Spleen (tissue), 7 donors: ENCODE data around the gene SIRT3.

Experiments
- POLR2A ChIP-seq, 3 donors: fragments of 450-650 bp; IDR thresholded peaks; one replicate each; pipeline ENCODE4 v1.5.1; 2017; ENCODE audit warnings: antibody characterized with exemption in 3 of 3, mild to moderate bottlenecking in 1 of 3
- POLR2AphosphoS5 ChIP-seq, 3 donors: sonication (generic); formaldehyde crosslinking; IDR thresholded peaks; one replicate each; pipeline ENCODE4 v1.5.1; 2017; ENCODE audit warnings: antibody characterized with exemption in 3 of 3
- TF ChIP-seq, protein P1 (sequence below), 11 experiments: fragments of 200-600 bp in 7 of 11; fragments of 450-650 bp in 4 of 11; sonication (generic) in 4 of 11; IDR thresholded peaks in 8 of 11; conservative IDR thresholded peaks in 3 of 11; 1 replicate in 7 of 11; 2 replicates in 4 of 11; pipeline versions ENCODE4 v1.4.0 to v1.8.0; 2016 to 2021; ENCODE audit warnings: antibody characterized with exemption in 11 of 11, inconsistent platforms in 4 of 11, mild to moderate bottlenecking in 1 of 11
- donor health status: DM: no; HTN: no; CAD: no; lungs with moderate emphysema.
- donor health status: DM: no; HTN: no; CAD: no.
- donor health status: DM: no; HTN: no; CAD: no.

DNA sequence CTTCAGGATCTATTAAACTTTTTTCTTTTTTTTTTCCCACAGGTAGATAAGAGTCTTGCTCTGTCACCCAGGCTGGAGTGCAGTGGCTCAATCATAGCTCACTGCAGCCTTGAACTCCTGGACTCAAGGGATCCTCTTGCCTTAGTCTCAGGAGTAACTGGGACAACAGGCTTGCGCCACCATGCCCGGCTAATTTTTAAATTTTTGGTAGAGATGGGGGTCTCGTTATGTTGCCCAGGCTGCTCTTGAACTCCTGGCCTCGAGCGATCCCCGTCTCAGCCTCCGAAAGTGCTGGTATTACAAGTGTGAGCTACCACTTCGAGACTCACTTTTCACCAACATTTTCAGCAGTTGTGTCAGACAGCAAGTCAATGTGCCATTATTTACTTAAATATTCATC is 962 bp downstream of the SIRT3 start:
- TF ChIP-seq POLR2A (IDR thresholded peaks at IDR 0.05): no peak
- TF ChIP-seq, protein P1, sequence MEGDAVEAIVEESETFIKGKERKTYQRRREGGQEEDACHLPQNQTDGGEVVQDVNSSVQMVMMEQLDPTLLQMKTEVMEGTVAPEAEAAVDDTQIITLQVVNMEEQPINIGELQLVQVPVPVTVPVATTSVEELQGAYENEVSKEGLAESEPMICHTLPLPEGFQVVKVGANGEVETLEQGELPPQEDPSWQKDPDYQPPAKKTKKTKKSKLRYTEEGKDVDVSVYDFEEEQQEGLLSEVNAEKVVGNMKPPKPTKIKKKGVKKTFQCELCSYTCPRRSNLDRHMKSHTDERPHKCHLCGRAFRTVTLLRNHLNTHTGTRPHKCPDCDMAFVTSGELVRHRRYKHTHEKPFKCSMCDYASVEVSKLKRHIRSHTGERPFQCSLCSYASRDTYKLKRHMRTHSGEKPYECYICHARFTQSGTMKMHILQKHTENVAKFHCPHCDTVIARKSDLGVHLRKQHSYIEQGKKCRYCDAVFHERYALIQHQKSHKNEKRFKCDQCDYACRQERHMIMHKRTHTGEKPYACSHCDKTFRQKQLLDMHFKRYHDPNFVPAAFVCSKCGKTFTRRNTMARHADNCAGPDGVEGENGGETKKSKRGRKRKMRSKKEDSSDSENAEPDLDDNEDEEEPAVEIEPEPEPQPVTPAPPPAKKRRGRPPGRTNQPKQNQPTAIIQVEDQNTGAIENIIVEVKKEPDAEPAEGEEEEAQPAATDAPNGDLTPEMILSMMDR (IDR thresholded peaks at IDR 0.05 in 8 of 11, conservative IDR thresholded peaks at IDR 0.05 in 3 of 11): no peak
- TF ChIP-seq POLR2AphosphoS5 (IDR thresholded peaks at IDR 0.05): no peak
